ENCODE data around the gene CHD8. TPM values are rescaled to one million over a fixed set of nuclear protein-coding genes. Genes with fewer than 3 reads are reported as not detected.

CHD8 gene
- total RNA-seq: 10 to 100 TPM; 50.5 to 77.2 TPM

GRCh38 chr14:21455912-21456667 is at the start of gene CHD8:
Gene CHD8 (minus strand): TSS chr14:21456123. CDS start chr14:21431643, 24,480 bp downstream.
- peak; percentile 38 for TF ChIP-seq CTCF (IDR thresholded peaks at IDR 0.05)
- Histone ChIP-seq H3K36me3 (peaks cover 5% of the 10 kb centered on the region), H3K27ac (peak within 1 kb of the TSS; percentile 94 to 99), H3K4me1 (ENCODE audit: control insufficient read depth in 1 of 2, low read depth in 2 of 2) (peaks cover 11 to 24% of the 10 kb centered on the region in 2 donors), H3K9me3 (no peaks in the 10 kb centered on the region), H3K27me3 (replicated peaks; ENCODE audit: insufficient read depth) (no peaks in the 10 kb centered on the region), H3K4me3 (peak within 1 kb of the TSS; percentile 92)
- DNase-seq (ENCODE audit: low spot score) (peak; percentile 99), ATAC-seq (ENCODE audit: insufficient number of reproducible peaks, low FRiP score, low read depth) (peak; percentile 100)

DNA sequence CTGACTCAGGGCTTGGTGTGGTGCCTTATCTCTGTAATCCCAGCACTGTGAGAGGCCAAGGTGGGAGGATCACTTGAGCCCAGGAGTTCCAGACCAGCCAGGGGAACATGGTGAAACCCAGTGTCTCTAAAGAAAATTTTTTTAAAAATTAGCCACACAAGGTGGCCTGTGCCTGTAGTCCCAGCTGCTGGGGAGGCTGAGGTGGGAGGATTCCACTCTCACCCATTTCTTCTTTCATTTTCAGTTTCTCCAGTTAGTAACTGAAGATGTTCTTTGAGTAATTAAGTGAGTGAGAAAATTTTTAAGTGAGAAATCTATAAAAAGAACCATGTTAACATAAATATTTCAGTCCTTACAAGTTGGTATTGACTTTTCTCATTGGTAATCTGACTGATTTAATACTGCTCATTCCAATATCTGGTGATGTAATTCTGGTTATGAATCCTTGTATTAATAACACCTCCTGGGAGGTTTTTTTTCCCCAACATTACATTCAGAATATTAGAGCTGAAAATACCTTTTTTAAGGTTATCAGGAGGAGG is 49.2 kb upstream of the CHD8 start:
- peaks cover 23% of the 10 kb centered on the region for H3K36me3 ChIP-seq

DNA sequence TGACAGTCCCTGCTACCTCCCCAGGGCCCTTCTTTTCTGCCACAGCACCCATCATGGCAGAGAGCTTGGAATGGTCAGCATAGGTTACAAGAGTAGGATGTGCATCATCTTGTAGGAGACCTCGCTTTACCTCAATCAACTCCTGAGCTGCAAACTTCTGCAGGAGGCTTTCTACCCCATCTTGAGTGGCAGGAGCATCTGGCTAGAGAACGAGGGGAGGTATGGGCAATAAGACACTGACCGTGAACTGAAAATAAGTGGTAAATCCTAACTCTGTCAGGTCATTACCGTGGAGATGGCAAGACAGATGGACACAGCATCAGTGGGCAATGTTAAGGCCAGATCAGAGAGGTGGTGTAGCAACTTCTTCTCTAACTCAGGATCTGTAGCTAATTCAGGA is 47.5 kb upstream of the CHD8 start:
- Histone ChIP-seq H3K36me3 (peaks cover 23% of the 10 kb centered on the region), H3K27me3 (replicated peaks; ENCODE audit: insufficient read depth) (no peaks in the 10 kb centered on the region), H3K4me3 (no peak overlapping the region), H3K27ac (no peak overlapping the region), H3K9me3 (no peaks in the 10 kb centered on the region), H3K4me1 (ENCODE audit: control insufficient read depth in 1 of 2, low read depth in 2 of 2) (no peaks in the 10 kb centered on the region)
- no peak for TF ChIP-seq CTCF (IDR thresholded peaks at IDR 0.05)
- no peak for DNase-seq (ENCODE audit: low spot score)
- ATAC-seq (ENCODE audit: insufficient number of reproducible peaks, low FRiP score, low read depth): peak; percentile 12

More for the DNA sequence above, 49.2 kb upstream of the CHD8 start:
- Histone ChIP-seq H3K9me3 (no peaks in the 10 kb centered on the region), H3K4me1 (ENCODE audit: control insufficient read depth in 1 of 2, low read depth in 2 of 2) (peaks cover 7 to 8% of the 10 kb centered on the region in 2 donors), H3K27me3 (replicated peaks; ENCODE audit: insufficient read depth) (no peaks in the 10 kb centered on the region), H3K27ac (no peak overlapping the region), H3K4me3 (no peak overlapping the region)
- TF ChIP-seq CTCF (IDR thresholded peaks at IDR 0.05): no peak
- ATAC-seq (ENCODE audit: insufficient number of reproducible peaks, low FRiP score, low read depth) (no peak), DNase-seq (ENCODE audit: low spot score) (no peak)

GRCh38 chr14:21501568-21501967 is 45.6 kb upstream of the CHD8 start:
- no peak overlapping the region for H3K4me3 ChIP-seq
- no peak for DNase-seq (ENCODE audit: low spot score)
- no peak for ATAC-seq (ENCODE audit: insufficient number of reproducible peaks, low FRiP score, low read depth)
- no peak overlapping the region for H3K27ac ChIP-seq
- no peak for TF ChIP-seq CTCF (IDR thresholded peaks at IDR 0.05)
- H3K36me3 ChIP-seq: peaks cover 27% of the 10 kb centered on the region
- H3K4me1 ChIP-seq (ENCODE audit: control insufficient read depth in 1 of 2, low read depth in 2 of 2): no peaks in the 10 kb centered on the region
- no peaks in the 10 kb centered on the region for H3K27me3 ChIP-seq (replicated peaks; ENCODE audit: insufficient read depth)
- H3K9me3 ChIP-seq: no peaks in the 10 kb centered on the region

Data from thoracic aorta (tissue), 2 donors.